ENCODE measurements around the gene TMEM263. TPM values are rescaled to one million over a fixed set of nuclear protein-coding genes. Genes with fewer than 3 reads are reported as not detected.
A peak's percentile ranks its signal among the peaks of the same experiment; 100 is the strongest.

TMEM263 gene
- total and polyA plus RNA-seq, 5 donors, result 25.1 to 69.9 (median 58.0) TPM

DNA sequence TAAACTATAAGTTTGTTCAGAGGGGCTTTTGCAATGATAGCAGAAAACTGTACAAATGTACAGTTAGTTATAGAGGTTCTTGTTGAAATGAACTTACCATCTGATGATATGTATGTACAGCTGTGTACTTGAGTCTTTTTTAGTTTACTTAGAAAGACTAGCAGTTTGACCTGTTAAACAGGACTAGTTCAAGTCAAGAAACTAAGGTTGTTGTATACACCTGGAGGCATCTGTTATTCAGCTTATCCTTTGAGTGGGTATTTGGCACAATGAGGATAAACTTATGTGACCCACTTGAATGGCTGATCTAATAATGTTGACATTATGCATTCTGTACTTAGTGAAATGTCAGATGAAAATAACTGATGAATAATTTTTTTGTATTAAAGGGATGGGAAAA, 17.8 kb downstream of the TMEM263 start:
- H3K27ac ChIP-seq (ENCODE audit: low read length), result no peak overlapping the region
- H3K4me1 ChIP-seq (ENCODE audit: control insufficient read depth, insufficient read depth, low read length), result peaks cover 2% of the 10 kb centered on the region
- H3K27me3 ChIP-seq (ENCODE audit: control insufficient read depth, insufficient read depth), result no peaks in the 10 kb centered on the region
- DNase-seq, result no peak
- H3K9me3 ChIP-seq (ENCODE audit: control insufficient read depth, low read length), result no peaks in the 10 kb centered on the region
- no peak for ATAC-seq
- no peak overlapping the region for H3K4me3 ChIP-seq (ENCODE audit: low read length)
- intact Hi-C loops (cut with DNase I), result no loop called here

GRCh38 chr12:106974511-106974910, 18.8 kb downstream of the TMEM263 start:
- ATAC-seq, result no peak
- Histone ChIP-seq H3K27me3 (ENCODE audit: control insufficient read depth, insufficient read depth) (no peaks in the 10 kb centered on the region), H3K9me3 (ENCODE audit: control insufficient read depth, low read length) (no peaks in the 10 kb centered on the region), H3K4me3 (ENCODE audit: low read length) (no peak overlapping the region), H3K4me1 (ENCODE audit: control insufficient read depth, insufficient read depth, low read length) (peaks cover 2% of the 10 kb centered on the region), H3K27ac (ENCODE audit: low read length) (no peak overlapping the region)
- 82% methylated on average over 3 of the region's 3 CpGs for WGBS
- intact Hi-C loops (cut with DNase I), result no loop called here
- DNase-seq, result no peak

- Histone ChIP-seq H3K4me1 (ENCODE audit: control insufficient read depth, insufficient read depth, low read length) (peaks cover 2% of the 10 kb centered on the region), H3K27me3 (ENCODE audit: control insufficient read depth, insufficient read depth) (no peaks in the 10 kb centered on the region), H3K27ac (ENCODE audit: low read length) (no peak overlapping the region), H3K9me3 (ENCODE audit: control insufficient read depth, low read length) (no peaks in the 10 kb centered on the region), H3K4me3 (ENCODE audit: low read length) (no peak overlapping the region)
- WGBS, result 93% methylated on average over 8 of the region's 8 CpGs
- intact Hi-C loops (cut with DNase I), result no loop called here
- DNase-seq (no peak), ATAC-seq (no peak)
Measured at GRCh38 chr12:106975098-106975497, 19.4 kb downstream of the TMEM263 start.

GRCh38 chr12:106975993-106976658, 20.4 kb downstream of the TMEM263 start:
- 77% methylated on average over 3 of the region's 3 CpGs for WGBS

GRCh38 chr12:106976668-106977067, 21.0 kb downstream of the TMEM263 start:
- Histone ChIP-seq H3K27me3 (ENCODE audit: control insufficient read depth, insufficient read depth) (no peaks in the 10 kb centered on the region), H3K4me1 (ENCODE audit: control insufficient read depth, insufficient read depth, low read length) (peaks cover 2% of the 10 kb centered on the region), H3K9me3 (ENCODE audit: control insufficient read depth, low read length) (no peaks in the 10 kb centered on the region), H3K27ac (ENCODE audit: low read length) (peak overlapping the region; percentile 61), H3K4me3 (ENCODE audit: low read length) (no peak overlapping the region)
- ATAC-seq, result peak; percentile 10 to 13
- DNase-seq, result no peak
- 72% methylated on average over 1 of the region's 1 CpG for WGBS
- intact Hi-C loops (cut with DNase I), result no loop called here

More at GRCh38 chr12:106975993-106976658, 20.4 kb downstream of the TMEM263 start:
- peak; percentile 69 to 82 for ATAC-seq
- H3K9me3 ChIP-seq (ENCODE audit: control insufficient read depth, low read length), result no peaks in the 10 kb centered on the region
- H3K4me1 ChIP-seq (ENCODE audit: control insufficient read depth, insufficient read depth, low read length), result peaks cover 2% of the 10 kb centered on the region
- no peak overlapping the region for H3K4me3 ChIP-seq (ENCODE audit: low read length)
- no peaks in the 10 kb centered on the region for H3K27me3 ChIP-seq (ENCODE audit: control insufficient read depth, insufficient read depth)
- peak overlapping the region; percentile 90 for H3K27ac ChIP-seq (ENCODE audit: low read length)
- intact Hi-C loops (cut with DNase I), result no loop called here
- DNase-seq, result no peak

GRCh38 chr12:106978035-106978800, 22.5 kb downstream of the TMEM263 start:
- intact Hi-C loops (cut with DNase I), result no loop called here
- Histone ChIP-seq H3K27me3 (ENCODE audit: control insufficient read depth, insufficient read depth) (no peaks in the 10 kb centered on the region), H3K9me3 (ENCODE audit: control insufficient read depth, low read length) (no peaks in the 10 kb centered on the region), H3K4me1 (ENCODE audit: control insufficient read depth, insufficient read depth, low read length) (peaks cover 5% of the 10 kb centered on the region), H3K27ac (ENCODE audit: low read length) (peak overlapping the region; percentile 50), H3K4me3 (ENCODE audit: low read length) (no peak overlapping the region)
- DNase-seq (peak; percentile 73 to 89 (median 79)), ATAC-seq (peak; percentile 50 to 66)
- 20% methylated on average over 9 of the region's 9 CpGs for WGBS

GRCh38 chr12:106980944-106981343, 25.2 kb downstream of the TMEM263 start:
- Histone ChIP-seq H3K4me1 (ENCODE audit: control insufficient read depth, insufficient read depth, low read length) (peaks cover 11% of the 10 kb centered on the region), H3K9me3 (ENCODE audit: control insufficient read depth, low read length) (no peaks in the 10 kb centered on the region), H3K4me3 (ENCODE audit: low read length) (no peak overlapping the region), H3K27me3 (ENCODE audit: control insufficient read depth, insufficient read depth) (no peaks in the 10 kb centered on the region), H3K27ac (ENCODE audit: low read length) (no peak overlapping the region)
- 72% methylated on average over 7 of the region's 7 CpGs for WGBS
- intact Hi-C loops (cut with DNase I), result loop anchor here in 1 of 4 donors (10.0 kb wide), 1 partner anchor 114 kb away; the partner anchor contains the start of gene CRY1
- peak in 2 of 3 donors; percentile 28 to 65 for DNase-seq
- peak in 1 of 2 donors; percentile 18 for ATAC-seq

DNA sequence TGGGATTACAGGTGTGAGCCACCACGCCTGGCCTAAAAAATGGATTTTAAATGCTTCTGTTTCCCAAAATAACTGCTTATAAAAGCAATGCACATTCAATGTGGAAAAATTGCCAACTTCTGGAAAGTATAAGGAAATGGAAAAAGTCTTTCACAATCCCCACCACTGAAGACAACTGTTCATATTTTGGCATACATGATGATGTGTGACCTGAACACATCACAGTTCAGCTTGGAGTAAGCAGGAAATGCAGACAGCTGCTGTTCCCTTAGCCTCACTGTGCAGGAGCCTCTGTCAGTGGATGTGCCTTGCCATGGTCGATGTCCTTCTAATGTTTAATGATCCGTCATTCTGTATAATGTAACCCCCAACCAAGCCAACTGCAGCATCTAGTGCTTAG, 26.1 kb downstream of the TMEM263 start:
- peaks cover 12% of the 10 kb centered on the region for H3K4me1 ChIP-seq (ENCODE audit: control insufficient read depth, insufficient read depth, low read length)
- intact Hi-C loops (cut with DNase I), result loop anchor here in 1 of 4 donors (10.0 kb wide), 1 partner anchor 113 kb away; the partner anchor contains the start of gene CRY1
- 83% methylated on average over 3 of the region's 3 CpGs for WGBS
- DNase-seq (no peak), ATAC-seq (no peak)
- no peak overlapping the region for H3K27ac ChIP-seq (ENCODE audit: low read length)
- no peaks in the 10 kb centered on the region for H3K27me3 ChIP-seq (ENCODE audit: control insufficient read depth, insufficient read depth)
- H3K4me3 ChIP-seq (ENCODE audit: low read length), result no peak overlapping the region
- H3K9me3 ChIP-seq (ENCODE audit: control insufficient read depth, low read length), result no peaks in the 10 kb centered on the region

GRCh38 chr12:106982229-106982628, 26.5 kb downstream of the TMEM263 start:
- DNase-seq, result no peak
- Histone ChIP-seq H3K9me3 (ENCODE audit: control insufficient read depth, low read length) (no peaks in the 10 kb centered on the region), H3K4me3 (ENCODE audit: low read length) (no peak overlapping the region), H3K4me1 (ENCODE audit: control insufficient read depth, insufficient read depth, low read length) (peaks cover 12% of the 10 kb centered on the region), H3K27me3 (ENCODE audit: control insufficient read depth, insufficient read depth) (no peaks in the 10 kb centered on the region), H3K27ac (ENCODE audit: low read length) (no peak overlapping the region)
- intact Hi-C loops (cut with DNase I), result loop anchor here in 1 of 4 donors (10.0 kb wide), 1 partner anchor 113 kb away; the partner anchor contains the start of gene CRY1
- WGBS, result 77% methylated on average over 1 of the region's 1 CpG
- no peak for ATAC-seq

DNA sequence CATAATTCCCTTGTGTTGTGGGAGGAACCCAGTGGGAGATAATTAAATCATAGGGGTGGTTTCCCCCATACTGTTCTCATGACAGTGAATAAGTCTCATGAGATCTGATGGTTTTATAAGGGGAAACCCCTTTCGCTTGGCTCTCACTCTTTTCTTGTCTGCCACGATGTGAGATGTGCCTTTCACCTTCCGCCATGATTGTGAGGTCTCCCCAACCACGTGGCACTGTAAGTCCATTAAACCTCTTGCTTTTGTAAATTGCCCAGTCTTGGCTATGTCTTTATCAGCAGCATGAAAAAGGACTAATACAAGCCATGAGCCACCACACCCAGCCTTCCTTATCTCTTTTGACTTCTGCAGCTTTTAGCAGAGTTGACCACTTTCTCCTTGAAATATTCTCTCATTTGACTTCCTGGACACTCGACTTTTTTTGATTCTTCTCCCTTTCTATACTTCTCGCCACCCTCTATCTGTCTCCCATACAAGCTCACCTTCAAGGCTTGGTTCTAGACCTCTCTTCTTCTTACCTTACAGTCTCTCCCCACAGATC, 29.0 kb downstream of the TMEM263 start:
- no peak for DNase-seq
- Histone ChIP-seq H3K27me3 (ENCODE audit: control insufficient read depth, insufficient read depth) (no peaks in the 10 kb centered on the region), H3K4me3 (ENCODE audit: low read length) (no peak overlapping the region), H3K4me1 (ENCODE audit: control insufficient read depth, insufficient read depth, low read length) (peaks cover 12% of the 10 kb centered on the region), H3K27ac (ENCODE audit: low read length) (no peak overlapping the region), H3K9me3 (ENCODE audit: control insufficient read depth, low read length) (no peaks in the 10 kb centered on the region)
- intact Hi-C loops (cut with DNase I), result loop anchor here in 1 of 4 donors (10.0 kb wide), 1 partner anchor 110 kb away; the partner anchor contains the start of gene CRY1
- WGBS, result 94% methylated on average over 6 of the region's 6 CpGs
- ATAC-seq, result no peak

DNA sequence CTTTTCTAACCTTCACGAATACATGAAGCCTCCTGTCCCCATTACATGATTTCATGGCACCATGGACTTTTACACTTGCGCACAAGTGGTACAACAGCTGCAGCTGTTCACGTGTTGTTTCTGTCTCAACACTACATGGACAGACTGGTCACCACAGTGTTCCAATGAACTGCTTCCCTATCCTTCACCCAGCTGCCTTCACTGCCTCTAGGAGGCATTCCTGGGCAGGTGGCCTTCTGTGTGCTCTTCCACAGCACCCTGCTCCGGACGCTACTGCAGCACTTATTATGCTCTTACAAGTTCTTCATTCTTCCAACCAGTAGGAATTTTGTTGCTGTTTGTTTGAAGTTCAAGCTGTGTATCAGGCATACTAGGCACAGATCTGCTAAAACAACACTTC, 29.8 kb downstream of the TMEM263 start:
- Histone ChIP-seq H3K4me3 (ENCODE audit: low read length) (peak overlapping the region; percentile 89), H3K27me3 (ENCODE audit: control insufficient read depth, insufficient read depth) (no peaks in the 10 kb centered on the region), H3K4me1 (ENCODE audit: control insufficient read depth, insufficient read depth, low read length) (peaks cover 12% of the 10 kb centered on the region), H3K27ac (ENCODE audit: low read length) (peak overlapping the region; percentile 2), H3K9me3 (ENCODE audit: control insufficient read depth, low read length) (no peaks in the 10 kb centered on the region)
- DNase-seq (no peak), ATAC-seq (no peak)
- intact Hi-C loops (cut with DNase I), result loop anchor here in 1 of 4 donors (10.0 kb wide), 1 partner anchor 109 kb away; the partner anchor contains the start of gene CRY1
- 83% methylated on average over 5 of the region's 5 CpGs for WGBS

Data from right cardiac atrium (tissue), 5 donors.